GM21526 (cell line): ENCODE measurements around the gene DMC1.
"Not testable (repeated sequence)": the region's sequence is repeated elsewhere in the genome, so short reads cannot be mapped to it uniquely, and the experiment has no call there.

Experiments used
- ATAC-seq: cut with Tn5 transposase; IDR thresholded peaks from one replicate; pipeline ENCODE4 v1.9.1; 2021; ENCODE audit warnings: moderate library complexity; ENCODE audit not compliant: unreplicated experiment, low FRiP score

DMC1 gene, protein sequence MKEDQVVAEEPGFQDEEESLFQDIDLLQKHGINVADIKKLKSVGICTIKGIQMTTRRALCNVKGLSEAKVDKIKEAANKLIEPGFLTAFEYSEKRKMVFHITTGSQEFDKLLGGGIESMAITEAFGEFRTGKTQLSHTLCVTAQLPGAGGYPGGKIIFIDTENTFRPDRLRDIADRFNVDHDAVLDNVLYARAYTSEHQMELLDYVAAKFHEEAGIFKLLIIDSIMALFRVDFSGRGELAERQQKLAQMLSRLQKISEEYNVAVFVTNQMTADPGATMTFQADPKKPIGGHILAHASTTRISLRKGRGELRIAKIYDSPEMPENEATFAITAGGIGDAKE

DNA sequence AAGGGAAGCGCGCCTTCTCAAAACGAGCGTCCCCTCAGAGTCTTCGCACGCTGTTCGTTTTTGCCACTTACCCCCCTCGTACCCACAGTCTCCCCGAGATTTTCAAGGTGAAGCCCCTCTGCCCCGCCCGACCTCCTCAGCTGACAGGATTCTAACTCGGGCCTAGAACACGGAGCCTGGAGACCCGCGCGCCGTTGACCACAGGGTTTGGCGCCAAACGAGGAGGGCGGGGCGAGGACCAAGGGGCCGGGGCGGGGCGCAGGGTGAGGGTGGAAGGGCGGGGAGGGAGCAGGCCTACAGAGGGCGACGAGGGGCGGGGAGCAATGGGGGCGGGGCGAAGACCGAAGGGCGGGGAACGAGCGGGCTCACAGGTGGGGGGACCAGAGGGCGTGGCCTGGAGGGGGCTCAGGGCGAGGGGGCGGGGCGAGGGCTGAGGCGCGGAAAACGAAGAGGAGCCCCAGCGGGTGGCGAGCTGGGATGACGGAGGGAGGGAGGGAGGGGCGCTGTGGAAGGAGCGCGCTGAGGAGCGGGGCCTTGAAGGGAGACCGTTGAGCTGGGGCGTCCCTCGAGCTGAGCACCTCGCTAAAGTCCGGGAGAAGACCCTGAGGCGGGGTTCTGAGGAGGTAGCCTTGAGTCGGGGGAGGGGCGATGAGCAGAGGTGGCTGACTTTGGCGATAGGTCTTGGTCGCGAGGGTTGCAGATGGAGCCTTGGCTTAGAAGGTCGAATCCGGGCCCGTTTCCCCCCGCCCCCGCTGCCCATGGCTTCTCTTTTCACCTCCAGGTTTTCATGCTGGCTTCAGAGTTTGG lies at the start of gene DMC1:
TSS of gene DMC1 (minus strand) at position 212 of the 807 bp plus-strand sequence. CDS start 1,927 bp downstream, outside the sequence.
- no peak for ATAC-seq

DNA sequence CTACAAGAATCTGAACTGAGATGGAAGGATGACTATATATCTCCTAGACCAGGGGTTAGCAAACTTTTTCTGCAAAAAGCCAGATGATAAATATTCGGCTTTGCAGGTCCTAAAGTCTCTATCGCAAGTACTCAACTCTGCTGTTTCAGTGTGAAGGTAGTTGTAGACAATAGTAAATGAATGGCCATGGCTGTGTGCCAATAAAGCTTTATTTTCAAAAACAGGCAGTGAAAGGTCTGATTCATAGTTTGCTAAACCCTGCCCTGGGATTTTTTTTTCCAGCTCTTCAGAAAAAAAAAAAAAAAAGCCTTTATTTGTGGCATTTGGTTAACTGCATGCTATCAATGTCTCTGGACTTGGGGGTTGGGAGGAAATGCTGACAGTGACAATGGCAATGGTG lies 48.7 kb upstream of the DMC1 start:
- ATAC-seq: no peak

DNA sequence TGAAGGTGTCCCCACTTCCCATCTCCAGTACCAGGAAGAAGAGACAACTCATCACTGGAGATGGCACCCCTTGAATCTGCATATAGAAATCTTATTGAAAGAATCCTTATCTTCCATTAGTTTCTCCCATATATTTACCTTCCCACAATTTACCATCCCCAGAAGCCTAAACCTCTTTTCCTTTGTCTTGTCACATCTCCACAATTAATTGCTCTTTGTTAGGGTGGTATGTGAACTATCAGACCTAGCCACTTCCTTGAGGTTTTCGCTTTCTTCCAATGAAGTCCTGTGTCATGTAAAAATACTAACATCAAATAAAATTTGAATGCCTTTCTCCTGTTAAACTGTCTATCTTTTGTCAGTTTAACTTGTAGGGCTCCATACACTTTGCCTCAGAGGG lies 48.3 kb upstream of the DMC1 start:
- ATAC-seq: no peak

DNA sequence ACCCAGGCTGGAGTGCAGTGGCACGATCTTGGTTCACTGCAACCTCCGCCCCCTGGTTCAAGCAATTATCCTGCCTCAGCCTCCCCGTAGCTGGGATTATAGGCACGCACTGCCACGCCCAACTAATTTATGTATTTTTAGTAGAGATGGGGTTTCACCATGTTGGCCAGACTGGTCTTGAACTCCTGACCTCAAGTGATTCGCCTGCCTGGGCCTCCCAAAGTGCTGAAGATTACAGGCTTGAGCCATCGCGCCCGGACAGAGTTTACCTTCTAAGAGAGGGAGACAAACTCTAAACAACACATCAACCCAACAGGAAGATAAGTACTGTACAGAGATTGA lies 45.1 kb upstream of the DMC1 start:
- not testable (repeated sequence) for ATAC-seq

DNA sequence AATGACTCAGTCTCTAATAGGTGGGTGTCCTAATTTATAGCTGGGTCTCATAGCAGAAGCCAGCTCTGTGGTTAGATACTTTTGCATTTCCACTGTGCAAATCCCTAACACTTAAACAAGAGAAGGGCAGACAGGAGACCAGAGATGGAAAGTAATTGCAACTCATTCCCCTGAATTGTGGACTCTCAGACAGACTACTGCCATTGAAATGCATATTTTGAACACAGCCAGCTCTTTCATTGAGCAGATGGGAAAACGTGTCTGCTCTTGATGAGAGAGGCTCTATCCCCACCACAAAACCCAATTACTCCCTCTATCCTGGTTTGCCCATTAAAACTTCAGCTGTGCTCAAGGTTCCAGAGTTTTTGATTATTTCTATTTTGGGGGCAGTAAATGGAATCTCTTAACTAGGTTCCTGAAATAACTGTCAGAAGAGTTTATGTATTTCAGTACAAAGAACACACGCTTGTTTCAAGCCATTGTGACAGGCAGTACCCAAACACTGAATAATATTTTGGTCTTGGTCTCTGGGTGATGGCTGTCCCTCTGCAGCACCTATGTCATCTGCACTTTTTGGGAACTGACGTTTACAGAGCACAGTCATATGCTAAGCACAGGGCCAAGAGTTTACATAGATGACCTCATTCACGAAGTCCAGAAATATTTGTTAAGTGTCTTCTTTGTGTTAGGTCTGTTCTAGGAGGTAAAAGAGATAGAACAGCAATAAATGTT lies 44.5 kb upstream of the DMC1 start:
- ATAC-seq: no peak

DNA sequence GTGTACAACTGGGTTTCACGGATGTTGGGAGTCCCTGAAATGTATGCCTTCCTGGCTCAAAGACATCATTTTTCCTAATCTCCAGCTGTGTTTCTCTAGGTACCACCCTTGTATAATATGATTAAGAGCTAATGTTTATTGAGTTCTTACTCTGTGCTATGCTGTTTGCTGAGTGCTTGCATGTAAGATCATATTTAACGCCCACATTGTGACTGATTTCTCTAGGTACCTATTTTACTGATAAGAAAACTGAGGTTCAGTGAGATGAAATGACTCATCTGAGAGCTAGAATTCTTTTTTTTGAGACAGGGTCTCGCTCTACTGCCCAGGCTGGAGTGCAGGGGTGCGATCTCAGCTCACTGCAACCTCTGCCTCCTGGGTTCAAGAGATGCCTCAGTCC lies 43.6 kb upstream of the DMC1 start:
- ATAC-seq: no peak

DNA sequence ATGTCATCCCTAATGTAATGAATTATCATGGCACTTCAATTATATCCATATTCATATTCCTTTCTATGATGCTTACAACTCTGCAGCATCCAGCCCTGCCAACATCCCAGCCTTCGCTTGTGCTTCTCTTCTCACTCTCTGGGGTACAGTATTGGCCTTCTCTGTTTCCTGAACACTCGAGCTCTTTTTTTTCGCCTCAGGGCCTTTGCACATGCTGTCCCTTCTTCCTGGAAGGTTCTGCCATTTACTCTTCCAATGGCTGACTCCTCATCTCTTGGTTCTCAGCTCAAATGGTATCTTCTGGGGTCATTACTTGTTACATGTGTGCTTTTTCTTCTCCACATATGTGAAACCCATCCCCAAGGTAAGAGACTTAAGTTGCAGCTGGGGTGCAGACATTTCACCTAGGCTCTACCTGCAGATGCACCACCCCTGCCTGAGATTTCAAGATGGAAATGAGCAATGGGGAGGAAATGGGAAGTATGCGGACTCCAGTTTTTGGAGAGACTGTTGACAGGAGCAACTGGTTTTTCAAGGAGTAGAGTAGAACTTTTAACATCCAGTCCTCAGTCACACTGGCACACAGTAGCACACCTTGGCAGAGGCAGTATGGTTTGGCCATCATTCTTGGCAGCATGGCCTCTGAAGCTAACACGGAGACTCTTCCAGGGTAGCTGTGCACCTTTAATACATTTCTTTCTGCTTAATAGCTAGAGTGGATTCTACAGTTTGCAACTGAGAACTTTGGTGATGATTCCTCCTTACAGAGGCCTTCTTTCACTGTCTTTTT lies 42.4 kb upstream of the DMC1 start:
- no peak for ATAC-seq

DNA sequence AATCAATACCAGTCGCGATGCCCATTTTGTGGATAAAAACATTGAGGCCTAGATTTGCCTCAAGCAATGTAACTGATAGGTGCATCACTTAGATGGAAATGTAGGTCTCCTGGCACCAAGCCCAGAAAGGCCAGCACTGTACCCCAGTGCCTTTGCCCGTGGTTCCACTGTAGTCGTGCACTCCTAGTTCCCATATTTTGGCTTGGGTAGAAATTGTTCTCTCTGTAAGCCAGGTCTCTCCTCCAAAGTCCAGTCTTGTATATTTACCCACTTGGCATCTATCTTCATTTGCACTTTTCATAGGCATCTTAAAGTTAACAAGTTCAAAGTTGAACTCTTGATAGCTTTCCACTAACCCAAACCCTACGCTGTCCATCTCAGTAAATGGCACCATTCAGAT lies 41.6 kb upstream of the DMC1 start:
- no peak for ATAC-seq

DNA sequence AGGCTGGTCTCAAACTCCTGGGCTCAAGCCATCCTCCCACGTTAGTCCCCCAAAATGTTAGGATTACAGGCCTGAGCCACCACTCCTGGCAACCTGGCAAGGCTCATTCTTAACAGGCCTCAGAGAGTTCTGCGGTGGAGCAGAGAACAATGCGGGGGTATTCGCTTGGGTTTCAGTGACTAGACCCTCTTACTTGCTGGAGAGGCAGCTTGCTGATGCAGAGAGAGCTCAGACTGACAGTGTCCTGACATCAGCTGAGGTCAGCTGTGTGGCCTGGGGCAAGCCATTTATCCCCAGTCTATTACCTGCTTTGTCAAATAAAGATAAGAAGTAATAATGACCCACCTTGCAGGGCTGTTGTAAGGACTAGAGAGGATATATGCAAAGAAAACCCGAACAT lies 40.3 kb upstream of the DMC1 start:
- ATAC-seq: no peak

DNA sequence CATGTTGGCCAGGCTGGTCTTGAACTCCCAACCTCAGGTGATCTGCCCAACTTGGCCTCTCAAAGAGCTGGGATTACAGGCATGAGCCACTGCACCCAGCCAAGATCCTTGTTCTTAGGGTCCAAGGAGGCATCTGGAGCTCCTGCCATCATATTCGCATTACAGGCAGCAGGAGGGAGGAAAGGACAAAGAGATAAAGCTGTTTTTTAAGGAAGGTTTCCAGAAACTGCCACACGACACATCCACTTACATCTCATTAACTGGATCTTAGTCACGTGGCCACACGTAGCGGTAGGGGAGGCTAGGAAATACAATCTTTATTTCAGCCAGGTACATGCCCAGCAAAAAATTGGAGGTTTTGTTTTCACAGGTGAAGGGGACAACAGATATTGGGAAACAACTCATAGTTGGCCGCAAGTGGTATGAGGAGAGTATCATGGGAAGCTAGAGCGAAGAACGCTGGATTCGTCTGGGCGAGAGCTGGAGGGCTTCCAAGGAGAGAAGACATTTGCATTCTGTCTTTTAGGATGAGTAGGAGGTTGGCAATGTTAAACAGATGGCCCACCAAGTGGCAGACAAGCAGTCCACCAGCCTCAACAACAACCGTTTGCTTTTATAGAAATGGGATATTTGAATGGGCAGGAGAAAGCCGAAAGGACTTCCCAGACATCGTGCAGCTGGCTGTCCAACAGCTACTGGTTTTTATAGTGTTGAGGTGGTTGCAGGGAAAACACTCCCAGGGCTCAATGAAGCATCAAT lies 39.2 kb upstream of the DMC1 start:
- no peak for ATAC-seq

DNA sequence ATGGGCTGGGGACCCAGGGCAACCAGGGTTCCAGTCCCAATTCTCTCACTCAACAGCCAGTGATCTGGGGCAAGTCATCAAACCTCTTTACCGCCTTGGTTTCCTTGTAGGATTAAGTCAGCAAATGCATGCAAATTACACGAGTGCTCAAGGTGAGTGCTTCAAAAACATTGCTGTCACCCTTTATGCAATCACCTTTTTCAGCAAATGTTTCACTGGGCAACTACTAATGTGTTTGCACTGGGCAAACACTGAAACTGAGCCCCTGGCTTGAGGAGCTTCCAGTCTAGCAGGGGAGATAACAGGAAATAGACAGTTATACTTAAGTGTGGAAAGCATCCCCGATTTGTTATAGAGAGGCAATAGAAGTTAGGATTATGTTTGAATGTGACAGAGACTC lies 37.7 kb upstream of the DMC1 start:
- no peak for ATAC-seq

DNA sequence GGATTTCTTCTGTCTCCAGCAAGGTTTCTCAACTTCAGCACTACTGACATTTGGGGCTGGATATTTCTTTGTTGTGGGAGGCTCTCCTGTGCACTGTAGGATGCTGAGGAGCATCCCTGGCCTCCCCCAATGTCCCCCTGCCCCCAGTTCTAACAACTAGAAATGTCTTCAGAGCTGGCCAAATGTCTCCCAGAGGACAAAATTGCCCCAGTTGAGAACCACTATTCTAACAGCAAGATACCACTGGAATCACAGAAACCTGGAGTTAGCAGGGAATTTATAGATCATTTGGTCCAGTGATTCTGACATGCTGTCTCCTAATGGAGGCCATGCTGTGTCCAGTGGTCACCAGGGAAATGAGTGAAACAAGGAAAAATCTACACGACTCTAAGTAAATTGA lies 32.2 kb upstream of the DMC1 start:
- no peak for ATAC-seq

DNA sequence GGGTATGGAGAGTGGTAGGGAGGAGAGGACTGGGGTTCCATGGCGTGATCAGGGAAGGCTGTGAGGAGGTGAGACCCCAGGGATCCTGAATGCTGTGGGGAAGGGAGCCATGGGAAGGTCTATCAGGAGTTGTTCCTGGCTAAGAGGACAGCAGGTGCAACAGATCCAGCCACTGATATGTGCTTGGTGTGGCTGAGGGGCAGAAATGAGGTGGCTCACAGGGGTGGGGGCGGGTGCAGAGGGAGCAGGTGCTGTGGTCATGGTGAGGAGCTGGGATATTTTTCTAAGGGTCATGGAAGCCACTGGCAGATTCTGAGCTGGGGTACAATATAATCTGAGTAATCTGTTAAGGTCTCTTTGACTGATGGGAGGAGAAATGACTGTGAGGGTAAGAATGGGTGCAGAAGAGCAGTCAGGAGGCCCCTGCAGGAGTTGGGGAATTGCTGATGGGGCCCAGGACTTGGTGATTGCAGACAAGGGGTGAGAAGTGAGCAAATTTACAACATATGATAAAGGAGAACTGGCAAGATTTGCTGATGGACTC lies 31.3 kb upstream of the DMC1 start:
- no peak for ATAC-seq

DNA sequence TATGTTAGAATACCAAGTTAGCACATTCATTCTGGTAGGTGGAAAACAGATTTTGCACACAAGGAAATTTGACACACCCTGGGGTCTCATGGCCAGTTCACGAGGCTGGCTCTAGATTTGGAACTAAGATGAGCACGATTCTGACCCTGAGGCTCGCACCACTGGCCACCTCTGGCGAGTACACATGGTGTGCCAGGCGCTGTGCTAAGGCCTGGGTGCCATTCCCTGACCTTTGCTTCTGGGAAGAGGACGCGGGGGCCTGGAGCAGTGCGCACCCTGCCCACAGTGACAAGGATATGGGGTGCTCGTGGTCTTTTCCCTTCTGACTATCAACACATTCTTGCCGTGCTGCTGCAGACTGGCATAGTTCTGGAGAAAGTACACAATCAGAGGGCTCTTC lies 29.5 kb upstream of the DMC1 start:
- ATAC-seq: no peak

DNA sequence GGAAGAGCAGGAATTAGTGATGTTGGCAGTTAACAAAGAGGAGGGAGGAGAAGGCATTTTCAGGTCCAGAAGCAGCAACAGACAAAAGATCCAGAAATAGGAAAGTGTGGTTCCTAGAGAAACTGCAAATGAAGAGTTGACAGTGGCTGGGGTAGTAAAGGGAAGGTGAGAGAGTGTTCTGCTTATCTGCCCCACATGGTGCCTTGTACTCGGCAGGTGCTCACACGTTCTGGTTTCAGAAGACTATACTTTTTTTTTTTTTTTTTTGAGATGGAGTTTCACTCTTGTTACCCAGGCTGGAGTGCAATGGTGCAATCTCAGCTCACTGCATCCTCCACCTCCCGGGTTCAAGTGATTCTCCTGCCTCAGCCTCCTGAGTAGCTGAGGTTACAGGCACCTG lies 12.9 kb upstream of the DMC1 start:
- not testable (repeated sequence) for ATAC-seq

DNA sequence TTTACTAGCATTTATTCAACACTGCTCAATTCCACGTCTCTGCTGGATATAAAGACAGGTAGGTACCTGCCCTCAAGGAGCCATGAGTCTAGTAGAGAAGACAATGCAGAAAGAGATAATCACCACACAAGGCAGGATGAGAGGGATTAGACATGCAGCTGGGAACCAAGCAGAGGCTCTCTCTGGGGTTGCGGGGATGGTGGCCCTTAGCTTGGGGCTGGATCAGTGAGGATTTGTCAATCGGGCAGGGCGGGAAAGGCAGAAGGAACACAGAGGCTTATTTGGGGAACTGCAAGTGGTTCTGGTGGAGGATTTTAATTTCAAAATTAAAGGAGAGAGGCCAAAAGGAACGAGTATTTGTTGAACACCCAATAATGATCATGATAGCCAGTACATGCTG lies 8.5 kb upstream of the DMC1 start:
- no peak for ATAC-seq

DNA sequence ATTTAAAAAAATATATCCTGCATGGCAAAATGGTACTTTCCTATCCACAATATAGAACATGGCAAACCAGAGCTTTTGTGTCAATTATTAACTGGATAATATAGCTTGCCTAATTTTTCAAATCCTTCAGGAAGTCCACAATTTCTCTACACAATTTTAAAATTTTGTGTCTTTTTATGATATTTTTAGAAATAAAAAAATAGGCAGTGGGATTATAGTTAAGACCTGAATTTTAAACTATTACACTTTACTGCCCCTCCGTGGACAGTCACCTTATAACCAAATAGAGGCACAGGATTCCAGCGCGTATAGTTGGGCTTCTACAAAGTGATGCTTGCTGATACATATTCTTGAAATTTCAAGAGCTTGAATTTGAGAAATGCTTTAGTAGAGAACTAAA lies 2.1 kb upstream of the DMC1 start:
- no peak for ATAC-seq

DNA sequence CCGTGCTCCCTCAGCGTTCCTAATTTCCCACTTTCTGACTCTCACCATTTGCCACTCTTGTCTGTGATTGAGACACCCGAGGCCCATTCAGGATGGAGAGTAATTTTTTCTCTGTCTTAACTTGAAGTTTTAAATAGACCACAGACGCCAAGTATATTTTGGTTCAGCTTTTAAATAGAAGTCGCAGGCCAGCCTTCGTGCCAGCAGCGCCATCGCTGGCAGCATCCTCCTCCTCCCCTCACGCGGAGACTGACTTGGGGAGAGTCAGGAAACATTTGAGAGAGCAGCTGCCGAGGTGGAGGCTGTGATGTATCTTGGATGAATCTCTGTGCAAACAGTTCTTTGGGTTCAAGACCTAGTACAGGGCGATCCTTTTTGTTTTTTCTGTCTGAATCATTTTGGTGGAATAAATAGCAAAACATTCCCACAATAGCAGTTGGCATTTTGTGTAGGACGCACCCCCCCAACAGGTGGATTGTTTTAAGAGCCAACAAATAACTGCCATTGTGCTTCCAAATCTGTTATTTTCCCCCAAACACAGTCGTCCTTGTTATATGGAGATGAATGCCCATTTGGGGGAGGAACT lies 889 bp upstream of the DMC1 start:
- no peak for ATAC-seq

DNA sequence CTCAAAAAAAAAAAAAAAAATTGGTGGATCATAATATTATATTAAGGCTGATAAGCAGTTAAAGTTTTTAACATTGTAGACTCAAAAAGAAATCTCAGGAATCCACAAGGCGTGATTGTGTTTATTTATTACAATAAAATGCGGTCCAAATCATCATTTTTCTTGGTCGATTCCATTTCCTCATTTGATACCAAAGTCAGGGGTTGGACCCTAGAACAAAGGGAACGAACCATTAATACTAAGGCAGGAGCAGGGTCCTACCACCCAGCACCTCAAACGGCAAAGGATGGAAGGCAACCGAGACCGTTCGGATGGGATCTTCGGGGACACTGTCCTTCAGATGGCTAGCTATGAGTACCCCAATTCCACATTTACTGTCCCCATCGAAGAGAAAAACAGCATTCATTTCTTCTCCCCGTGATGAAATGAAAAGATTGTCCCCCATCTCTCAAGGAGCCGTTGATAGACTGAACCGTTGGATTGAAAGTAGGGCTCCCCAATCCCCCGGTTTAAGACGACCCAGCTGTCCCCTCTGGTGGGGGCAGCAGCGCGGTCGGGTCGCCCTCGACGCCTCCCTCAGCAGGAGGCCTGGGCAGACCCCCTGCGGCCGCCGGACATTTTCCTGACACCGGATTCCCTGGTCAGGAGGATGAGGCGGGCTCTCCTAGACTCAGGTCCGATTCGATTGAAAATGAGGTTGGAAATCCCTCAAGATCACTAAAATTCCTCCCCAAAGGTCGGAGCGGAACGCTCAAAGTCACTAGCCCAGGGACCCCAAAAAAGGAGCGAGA lies 607 bp downstream of the DMC1 start:
- ATAC-seq: no peak
